Transverse colon (tissue), 4 donors: ENCODE data around the gene DTX4. TPM values are rescaled to one million over a fixed set of nuclear protein-coding genes. Genes with fewer than 3 reads are reported as not detected.

Source experiments
- DNase-seq: peaks from one replicate; pipeline ENCODE4 v3.0.0-alpha.2; 2019
- H3K27ac ChIP-seq, 4 donors: fragments of 200-600 bp; sonication (generic); 2 replicates each; pipeline ENCODE4 v1.5.1; 2016 to 2018; ENCODE audit warnings: inconsistent platforms in 4 of 4
- H3K27me3 ChIP-seq: fragments of 200-600 bp; sonication (generic); 2 replicates; pipeline ENCODE4 v1.5.1; 2017; ENCODE audit warnings: inconsistent platforms
- H3K36me3 ChIP-seq, 4 donors: fragments of 200-600 bp; sonication (generic); 2 replicates each; pipeline ENCODE4 v1.5.1; 2017 to 2019; ENCODE audit warnings: inconsistent platforms in 4 of 4
- H3K4me1 ChIP-seq, 4 donors: fragments of 200-600 bp; sonication (generic); 2 replicates each; pipeline ENCODE4 v1.5.1; 2017 to 2020; ENCODE audit warnings: inconsistent platforms in 4 of 4
- H3K4me3 ChIP-seq, 4 donors: fragments of 200-600 bp; sonication (generic); 1 replicate in 1 of 4; 2 replicates in 3 of 4; pipeline versions ENCODE4 v1.5.1 to v1.6.1; 2017 to 2019; ENCODE audit warnings: inconsistent platforms in 4 of 4
- H3K9me3 ChIP-seq, 2 donors: fragments of 200-600 bp; sonication (generic); 2 replicates each; pipeline ENCODE4 v1.5.1; 2017 to 2019; ENCODE audit warnings: inconsistent platforms in 2 of 2
- EP300 ChIP-seq: sonication (generic); formaldehyde crosslinking; IDR thresholded peaks from one replicate; pipeline ENCODE4 v1.6.1; 2017; ENCODE audit warnings: antibody characterized with exemption, low read depth
- POLR2A ChIP-seq: fragments of 450-650 bp; IDR thresholded peaks from one replicate; pipeline ENCODE4 v1.6.1; 2016; ENCODE audit warnings: antibody characterized with exemption, mild to moderate bottlenecking, moderate library complexity
- POLR2AphosphoS5 ChIP-seq, 3 donors: sonication (generic); formaldehyde crosslinking; IDR thresholded peaks; one replicate each; pipeline ENCODE4 v1.6.1; 2016; ENCODE audit warnings: antibody characterized with exemption in 3 of 3
- WGBS, 2 donors: methylation state at CpG; one replicate each; pipeline ENCODE4 v1.1.5; 2018; ENCODE audit warnings: low coverage in 1 of 2; 5-methylcytosine and 5-hydroxymethylcytosine counted together
- in situ Hi-C, 4 donors: fragments of 200-750 bp; cut with MboI; loops; one replicate each; pipeline versions ENCODE4 v1.15.0 to v1.15.1; 2017; ENCODE audit warnings: low sequenced_read_pairs in 3 of 4, low pct_ligation_motif_present in 1 of 4, low pct_unique_long_range_greater_than_20kb in 1 of 4
- intact Hi-C: fragments of 100-400 bp; cut with DNase I; formaldehyde crosslinking; loops from one replicate; pipeline ENCODE4 v1.15.1; 2023; ENCODE audit warnings: low total_unique reads
- total RNA-seq, 4 donors: library from RNA; depleted of rRNA; stranded (reverse); fragments of >200 nt; gene quantifications; one replicate each; pipeline ENCODE4 v1.1.0, GENCODE V29; 2016
- TF ChIP-seq, protein P1 (sequence below), 5 experiments: fragments of 200-600 bp in 3 of 5; fragments of 450-650 bp in 2 of 5; sonication (generic) in 3 of 5; IDR thresholded peaks; 1 replicate in 2 of 5; 2 replicates in 3 of 5; pipeline ENCODE4 v1.5.1; 2016 to 2017; ENCODE audit warnings: antibody characterized with exemption in 5 of 5, inconsistent platforms in 3 of 5, mild to moderate bottlenecking in 2 of 5, moderate library complexity in 1 of 5

Gene DTX4
- total RNA-seq, 4 donors from 2014 or later = 61.3 to 95.3 (median 77.6) TPM

DNA sequence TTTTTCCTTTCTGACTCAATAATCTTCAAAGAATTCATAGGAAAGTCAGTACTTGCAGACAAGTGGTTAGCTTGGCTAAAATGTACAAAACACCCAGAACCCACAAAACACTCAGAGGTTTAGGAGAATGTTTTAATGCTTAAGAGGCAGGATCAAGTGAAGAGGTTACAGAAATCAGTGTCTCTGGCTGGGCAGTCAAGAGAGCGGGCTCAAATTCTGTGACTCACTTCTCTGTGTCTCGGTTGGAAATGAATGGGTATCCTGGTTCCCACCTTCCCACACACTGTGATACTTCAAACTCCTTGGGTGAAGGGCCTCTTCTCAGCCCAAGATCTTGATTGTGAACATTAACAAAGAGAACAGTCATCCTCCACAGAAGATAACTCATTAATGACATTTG, 37.0 kb downstream of the DTX4 start:
- DNase-seq = no peak
- no peaks in the 10 kb centered on the region for H3K27me3 ChIP-seq
- H3K4me1 ChIP-seq = peaks cover 0 to 11% (median 4%) of the 10 kb centered on the region in 4 donors
- 59 to 76% methylated on average over 2 of the region's 2 CpGs for WGBS, 2 donors
- peak overlapping the region in 1 of 4 donors; percentile 24 for H3K4me3 ChIP-seq
- H3K9me3 ChIP-seq = no peaks in the 10 kb centered on the region
- intact Hi-C loops (no loop called here), in situ Hi-C loops (no loop called here)
- H3K27ac ChIP-seq = no peak overlapping the region
- H3K36me3 ChIP-seq = no peaks in the 10 kb centered on the region
- no peak for TF ChIP-seq POLR2AphosphoS5 (IDR thresholded peaks at IDR 0.05)
- TF ChIP-seq, protein P1, sequence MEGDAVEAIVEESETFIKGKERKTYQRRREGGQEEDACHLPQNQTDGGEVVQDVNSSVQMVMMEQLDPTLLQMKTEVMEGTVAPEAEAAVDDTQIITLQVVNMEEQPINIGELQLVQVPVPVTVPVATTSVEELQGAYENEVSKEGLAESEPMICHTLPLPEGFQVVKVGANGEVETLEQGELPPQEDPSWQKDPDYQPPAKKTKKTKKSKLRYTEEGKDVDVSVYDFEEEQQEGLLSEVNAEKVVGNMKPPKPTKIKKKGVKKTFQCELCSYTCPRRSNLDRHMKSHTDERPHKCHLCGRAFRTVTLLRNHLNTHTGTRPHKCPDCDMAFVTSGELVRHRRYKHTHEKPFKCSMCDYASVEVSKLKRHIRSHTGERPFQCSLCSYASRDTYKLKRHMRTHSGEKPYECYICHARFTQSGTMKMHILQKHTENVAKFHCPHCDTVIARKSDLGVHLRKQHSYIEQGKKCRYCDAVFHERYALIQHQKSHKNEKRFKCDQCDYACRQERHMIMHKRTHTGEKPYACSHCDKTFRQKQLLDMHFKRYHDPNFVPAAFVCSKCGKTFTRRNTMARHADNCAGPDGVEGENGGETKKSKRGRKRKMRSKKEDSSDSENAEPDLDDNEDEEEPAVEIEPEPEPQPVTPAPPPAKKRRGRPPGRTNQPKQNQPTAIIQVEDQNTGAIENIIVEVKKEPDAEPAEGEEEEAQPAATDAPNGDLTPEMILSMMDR (IDR thresholded peaks at IDR 0.05) = no peak
- no peak for TF ChIP-seq POLR2A
- no peak for TF ChIP-seq EP300

DNA sequence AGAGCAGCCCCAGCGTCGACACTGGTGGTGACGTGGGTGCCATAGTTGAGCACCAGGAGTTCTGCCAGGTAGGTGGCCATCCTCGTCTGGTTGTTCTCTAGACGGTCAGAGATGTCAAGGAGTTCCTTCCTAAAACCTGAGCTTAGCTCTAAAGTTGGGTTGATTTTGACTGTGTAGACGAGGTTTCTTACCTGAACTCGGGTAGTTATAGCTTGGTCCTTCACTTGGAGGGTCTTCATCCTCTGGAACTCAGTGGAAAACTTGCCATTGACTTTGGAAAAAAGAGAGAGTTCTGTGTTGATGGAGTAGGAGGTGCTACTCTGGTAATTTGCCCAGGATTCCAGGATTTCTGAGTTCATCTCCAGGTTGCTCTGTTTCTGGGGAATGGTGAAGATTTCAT, 40.3 kb downstream of the DTX4 start:
- Histone ChIP-seq H3K27ac (peak overlapping the region in 3 of 4 donors; percentile 5 to 35 (median 5)), H3K9me3 (no peaks in the 10 kb centered on the region), H3K4me3 (peak overlapping the region in 1 of 4 donors; percentile 3), H3K27me3 (no peaks in the 10 kb centered on the region), H3K36me3 (no peaks in the 10 kb centered on the region), H3K4me1 (peaks cover 2 to 18% (median 4%) of the 10 kb centered on the region in 4 donors)
- TF ChIP-seq POLR2AphosphoS5 (IDR thresholded peaks at IDR 0.05) (no peak), EP300 (no peak), POLR2A (no peak)
- TF ChIP-seq, protein P1 (IDR thresholded peaks at IDR 0.05) = no peak
- 85% methylated on average over 7 of the region's 7 CpGs; no CpG with 5 or more reads in 1 of the 2 donors for WGBS, 2 donors
- no peak for DNase-seq
- intact Hi-C loops = no loop called here
- in situ Hi-C loops = no loop called here

DNA sequence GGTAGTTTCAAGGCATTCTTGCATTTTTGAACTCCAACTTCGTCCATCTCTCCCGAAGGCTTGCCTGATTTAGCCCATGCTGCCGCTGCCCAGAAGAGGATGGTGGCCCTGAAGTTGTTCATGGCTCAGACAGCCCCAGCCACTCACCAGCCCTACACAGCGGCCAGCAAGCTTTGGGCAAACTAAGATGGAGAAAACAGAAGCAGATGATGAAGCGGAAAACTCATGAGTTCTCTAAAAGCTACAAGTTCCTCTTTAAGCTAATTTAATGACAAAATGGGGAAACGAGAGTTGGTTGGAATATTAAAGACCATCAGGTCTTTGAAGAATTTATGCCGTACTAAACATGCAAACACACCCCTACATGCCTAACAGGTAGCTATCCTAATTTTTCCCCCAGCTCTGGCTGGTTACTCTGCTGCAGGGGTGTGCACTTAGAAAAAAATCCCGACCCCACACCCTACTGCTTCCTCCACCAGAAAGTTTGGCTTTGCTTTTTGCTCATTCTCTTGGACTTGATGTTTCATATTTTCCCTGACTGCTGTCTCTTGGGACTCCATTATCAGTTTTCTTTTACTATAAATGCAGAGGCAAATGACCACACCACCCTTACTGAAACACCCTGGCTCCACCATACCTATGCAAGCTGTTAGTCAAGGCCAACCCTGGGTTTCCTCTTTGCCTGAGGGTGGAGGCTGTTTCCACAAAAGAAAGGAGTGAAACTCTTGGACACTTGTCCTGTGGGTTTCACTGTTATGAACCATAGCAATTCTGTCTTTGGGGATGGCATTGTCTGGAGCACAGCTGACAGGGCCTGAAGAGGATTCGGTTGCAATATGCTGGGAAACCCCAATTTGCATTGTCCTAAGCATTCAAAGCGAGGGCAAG, 41.1 kb downstream of the DTX4 start, which contains the start of gene MPEG1:
Gene MPEG1, minus strand, starts transcription at position 184 of the 888 bp plus-strand sequence. Its CDS starts 62 bp downstream, at position 122.
- Histone ChIP-seq H3K27me3 (no peaks in the 10 kb centered on the region), H3K4me3 (peak within 1 kb of the TSS in 1 of 4 donors; percentile 3), H3K9me3 (no peaks in the 10 kb centered on the region), H3K36me3 (no peaks in the 10 kb centered on the region), H3K4me1 (peaks cover 0 to 12% (median 1%) of the 10 kb centered on the region in 4 donors), H3K27ac (peak within 1 kb of the TSS in 3 of 4 donors; percentile 5 to 35 (median 14))
- in situ Hi-C loops = no loop called here
- peak in 1 of 3 donors; percentile 15 for TF ChIP-seq POLR2AphosphoS5 (IDR thresholded peaks at IDR 0.05)
- TF ChIP-seq EP300 = no peak
- peak; percentile 46 for TF ChIP-seq POLR2A
- intact Hi-C loops = no loop called here
- DNase-seq = no peak
- WGBS, 2 donors = 63 to 81% methylated on average over 5 to 10 of the region's 10 CpGs

DNA sequence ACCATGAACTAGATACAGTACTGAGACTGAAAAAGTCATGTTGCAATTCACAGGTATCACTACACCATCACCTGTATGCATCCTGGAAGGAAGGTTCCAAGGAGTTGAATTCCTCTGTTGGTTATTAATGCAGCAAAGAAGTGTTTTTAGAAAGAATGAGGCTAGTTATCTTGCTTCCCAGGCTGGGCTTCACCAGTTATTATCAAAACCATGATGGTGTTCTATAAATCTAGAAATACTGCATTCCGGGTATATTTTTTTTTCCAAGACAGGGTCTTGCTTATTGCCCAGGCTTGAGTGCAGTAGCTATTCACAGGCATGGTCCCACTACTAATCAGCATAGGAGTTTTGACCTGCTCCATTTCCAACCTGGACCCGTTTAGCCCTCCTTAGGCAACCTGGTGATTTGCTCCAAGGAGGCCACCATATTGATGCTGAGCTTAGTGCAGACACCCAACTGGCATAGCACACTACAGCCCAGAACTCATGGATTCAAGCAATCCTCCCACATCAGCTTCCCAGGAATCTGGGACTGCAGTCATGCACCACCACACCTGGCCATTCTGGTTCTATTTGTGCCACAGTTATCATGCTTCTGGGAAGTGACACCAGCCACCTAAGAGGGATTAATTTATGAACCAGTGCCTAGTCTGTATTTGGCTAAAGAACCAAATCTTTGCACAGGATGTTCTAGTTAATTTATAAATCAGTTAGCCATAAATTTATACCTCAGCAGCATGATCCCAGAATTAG, 42.4 kb downstream of the DTX4 start:
- WGBS, 2 donors = 89 to 100% methylated on average over 1 to 2 of the region's 2 CpGs
- no peak overlapping the region for H3K27ac ChIP-seq
- peaks cover 0 to 14% (median 1%) of the 10 kb centered on the region in 4 donors for H3K4me1 ChIP-seq
- DNase-seq = no peak
- TF ChIP-seq EP300 (no peak), POLR2A (no peak), POLR2AphosphoS5 (IDR thresholded peaks at IDR 0.05) (no peak)
- TF ChIP-seq, protein P1 (IDR thresholded peaks at IDR 0.05) = no peak
- no peak overlapping the region for H3K4me3 ChIP-seq
- H3K27me3 ChIP-seq = no peaks in the 10 kb centered on the region
- intact Hi-C loops (no loop called here), in situ Hi-C loops (no loop called here)
- no peaks in the 10 kb centered on the region for H3K36me3 ChIP-seq
- H3K9me3 ChIP-seq = no peaks in the 10 kb centered on the region
